ENCODE data around the gene CRYGC. TPM values are rescaled to one million over a fixed set of nuclear protein-coding genes. Genes with fewer than 3 reads are reported as not detected.

Gene CRYGC
- polyA plus RNA-seq, 3 donors: not detected

DNA sequence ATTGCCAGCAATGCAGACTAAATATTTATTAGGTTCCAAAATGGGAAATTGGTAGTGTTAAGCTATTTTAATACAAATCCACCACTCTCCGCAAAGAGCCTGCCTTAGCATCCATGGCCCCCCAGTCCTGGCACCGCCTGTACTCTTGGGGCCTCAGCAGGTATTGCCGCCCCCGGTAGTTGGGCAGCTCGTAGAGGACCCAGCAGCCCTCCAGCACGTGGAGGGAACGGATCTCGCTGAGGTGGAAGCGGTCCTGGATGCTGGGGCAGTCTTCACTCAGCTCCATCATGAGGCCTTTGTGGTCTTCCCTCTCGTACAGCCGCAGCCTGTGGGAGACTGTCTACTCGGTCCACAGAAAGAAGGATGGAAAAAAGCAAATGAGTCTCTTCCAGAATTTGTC lies 1.5 kb downstream of the CRYGC start:
- no peak overlapping the region for H3K27ac ChIP-seq (ENCODE audit: low read depth in 1 of 2, low read length in 2 of 2)
- no peaks in the 10 kb centered on the region for H3K36me3 ChIP-seq (replicated peaks in 1 of 2; ENCODE audit: control insufficient read depth in 1 of 2, insufficient read depth in 2 of 2, low read length in 2 of 2)
- no peak overlapping the region for H3K4me2 ChIP-seq (replicated peaks; ENCODE audit: extremely low read depth, low read length, poor library complexity, severe bottlenecking)
- H3K9ac ChIP-seq (ENCODE audit: insufficient read depth, low read length, poor library complexity, severe bottlenecking): no peak overlapping the region
- peaks cover 4 to 18% (median 15%) of the 10 kb centered on the region in 3 donors for H3K27me3 Mint-ChIP-seq (ENCODE audit: low read depth in 3 of 3)
- H2AFZ ChIP-seq (ENCODE audit: insufficient read depth, low read depth, low read length, poor library complexity, severe bottlenecking): no peak overlapping the region
- peaks cover 19% of the 10 kb centered on the region for H3K4me1 Mint-ChIP-seq
- no peak overlapping the region for H3K4me3 Mint-ChIP-seq
- no peaks in the 10 kb centered on the region for H3K9me3 ChIP-seq (replicated peaks in 1 of 2; ENCODE audit: control insufficient read depth in 1 of 2, insufficient read depth in 1 of 2, low read length in 2 of 2)
- TF ChIP-seq, protein P1, sequence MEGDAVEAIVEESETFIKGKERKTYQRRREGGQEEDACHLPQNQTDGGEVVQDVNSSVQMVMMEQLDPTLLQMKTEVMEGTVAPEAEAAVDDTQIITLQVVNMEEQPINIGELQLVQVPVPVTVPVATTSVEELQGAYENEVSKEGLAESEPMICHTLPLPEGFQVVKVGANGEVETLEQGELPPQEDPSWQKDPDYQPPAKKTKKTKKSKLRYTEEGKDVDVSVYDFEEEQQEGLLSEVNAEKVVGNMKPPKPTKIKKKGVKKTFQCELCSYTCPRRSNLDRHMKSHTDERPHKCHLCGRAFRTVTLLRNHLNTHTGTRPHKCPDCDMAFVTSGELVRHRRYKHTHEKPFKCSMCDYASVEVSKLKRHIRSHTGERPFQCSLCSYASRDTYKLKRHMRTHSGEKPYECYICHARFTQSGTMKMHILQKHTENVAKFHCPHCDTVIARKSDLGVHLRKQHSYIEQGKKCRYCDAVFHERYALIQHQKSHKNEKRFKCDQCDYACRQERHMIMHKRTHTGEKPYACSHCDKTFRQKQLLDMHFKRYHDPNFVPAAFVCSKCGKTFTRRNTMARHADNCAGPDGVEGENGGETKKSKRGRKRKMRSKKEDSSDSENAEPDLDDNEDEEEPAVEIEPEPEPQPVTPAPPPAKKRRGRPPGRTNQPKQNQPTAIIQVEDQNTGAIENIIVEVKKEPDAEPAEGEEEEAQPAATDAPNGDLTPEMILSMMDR (IDR thresholded peaks at IDR 0.05): no peak
- peaks cover 0 to 1% (median 0%) of the 10 kb centered on the region in 7 donors for H3K9me3 Mint-ChIP-seq
- no peaks in the 10 kb centered on the region for H3K79me2 ChIP-seq (ENCODE audit: insufficient read depth, low read length)
- intact Hi-C loops (cut with micrococcal nuclease): no loop called here
- DNase-seq: no peak
- H3K27me3 ChIP-seq (ENCODE audit: control insufficient read depth in 2 of 2, insufficient read depth in 2 of 2, low read length in 2 of 2): peaks cover 2 to 3% of the 10 kb centered on the region in 2 donors
- H3K4me1 ChIP-seq (ENCODE audit: control insufficient read depth in 1 of 2, insufficient read depth in 2 of 2, low read length in 2 of 2): peaks cover 4 to 11% of the 10 kb centered on the region in 2 donors
- no peak overlapping the region for H3K27ac Mint-ChIP-seq
- no peaks in the 10 kb centered on the region for H4K20me1 ChIP-seq (ENCODE audit: insufficient read depth, low read length)
- H3K36me3 Mint-ChIP-seq: peaks cover 0 to 1% of the 10 kb centered on the region in 2 donors
- H3K4me3 ChIP-seq (replicated peaks in 1 of 3; ENCODE audit: low read depth in 2 of 3, low read length in 3 of 3): no peak overlapping the region
- WGBS (ENCODE audit: insufficient coverage): 96% methylated on average over 10 of the region's 12 CpGs

GRCh38 chr2:208127090-208127489 lies 2.5 kb downstream of the CRYGC start:
- no peak overlapping the region for H3K4me3 ChIP-seq (replicated peaks in 1 of 3; ENCODE audit: low read depth in 2 of 3, low read length in 3 of 3)
- WGBS (ENCODE audit: insufficient coverage): no CpG with 5 or more reads among the region's 4 CpGs
- Mint-ChIP-seq H3K4me1 (peaks cover 19% of the 10 kb centered on the region), H3K4me3 (no peak overlapping the region), H3K9me3 (peaks cover 0 to 1% (median 0%) of the 10 kb centered on the region in 7 donors), H3K27me3 (ENCODE audit: low read depth in 3 of 3) (peaks cover 4 to 18% (median 13%) of the 10 kb centered on the region in 3 donors), H3K36me3 (peaks cover 0 to 1% of the 10 kb centered on the region in 2 donors), H3K27ac (no peak overlapping the region)
- H3K9me3 ChIP-seq (replicated peaks in 1 of 2; ENCODE audit: control insufficient read depth in 1 of 2, insufficient read depth in 1 of 2, low read length in 2 of 2): no peaks in the 10 kb centered on the region
- H3K4me2 ChIP-seq (replicated peaks; ENCODE audit: extremely low read depth, low read length, poor library complexity, severe bottlenecking): no peak overlapping the region
- H3K79me2 ChIP-seq (ENCODE audit: insufficient read depth, low read length): no peaks in the 10 kb centered on the region
- no peaks in the 10 kb centered on the region for H3K36me3 ChIP-seq (replicated peaks in 1 of 2; ENCODE audit: control insufficient read depth in 1 of 2, insufficient read depth in 2 of 2, low read length in 2 of 2)
- H2AFZ ChIP-seq (ENCODE audit: insufficient read depth, low read depth, low read length, poor library complexity, severe bottlenecking): no peak overlapping the region
- TF ChIP-seq, protein P1 (IDR thresholded peaks at IDR 0.05): no peak
- H4K20me1 ChIP-seq (ENCODE audit: insufficient read depth, low read length): no peaks in the 10 kb centered on the region
- no peak for DNase-seq
- H3K27ac ChIP-seq (ENCODE audit: low read depth in 1 of 2, low read length in 2 of 2): no peak overlapping the region
- intact Hi-C loops (cut with micrococcal nuclease): no loop called here
- no peak overlapping the region for H3K9ac ChIP-seq (ENCODE audit: insufficient read depth, low read length, poor library complexity, severe bottlenecking)
- peaks cover 2 to 3% of the 10 kb centered on the region in 2 donors for H3K27me3 ChIP-seq (ENCODE audit: control insufficient read depth in 2 of 2, insufficient read depth in 2 of 2, low read length in 2 of 2)
- peaks cover 4 to 11% of the 10 kb centered on the region in 2 donors for H3K4me1 ChIP-seq (ENCODE audit: control insufficient read depth in 1 of 2, insufficient read depth in 2 of 2, low read length in 2 of 2)
